ENCODE data around the gene PRKCA.

Gene PRKCA

DNA sequence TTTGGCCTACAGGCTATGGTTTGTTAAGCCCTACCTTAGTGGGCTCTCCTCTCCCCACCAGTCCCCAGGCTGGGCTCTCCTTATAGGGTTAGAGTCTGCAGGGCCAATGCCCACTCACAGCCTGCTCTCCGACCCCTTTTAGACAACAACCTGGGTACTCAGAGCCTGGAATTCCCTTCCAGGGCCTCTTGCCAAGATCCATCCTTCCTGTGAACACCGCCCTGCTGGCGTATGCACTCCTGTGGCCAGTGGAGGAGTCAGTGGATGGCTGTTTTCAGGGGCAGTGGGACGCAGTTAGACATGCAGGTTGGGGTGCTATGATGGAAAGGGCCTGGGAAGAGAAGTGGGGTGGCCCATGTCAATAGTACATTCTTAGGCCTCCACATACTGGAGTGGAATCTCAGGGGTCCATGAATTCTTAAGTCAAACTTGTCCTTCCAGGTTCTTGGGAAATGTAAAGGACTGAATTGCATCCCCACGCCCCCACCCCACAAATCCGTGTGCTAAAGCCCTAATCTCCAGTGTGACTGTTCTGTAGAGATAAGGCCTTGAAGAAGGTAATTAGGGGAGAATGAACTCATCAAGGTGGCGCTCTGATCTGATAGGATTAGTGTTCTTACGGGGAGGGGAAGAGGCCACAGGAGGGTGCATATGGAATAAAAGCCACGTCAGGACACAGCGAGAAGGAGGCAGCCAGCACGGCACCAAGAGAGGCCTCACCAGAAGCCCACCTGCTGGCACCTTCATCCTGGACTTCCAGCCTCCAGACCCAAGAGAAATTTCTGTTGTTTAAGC lies 450.9 kb downstream of the PRKCA start:
- Histone ChIP-seq H3K36me3 (ENCODE audit: control insufficient read depth, low read length) (no peaks in the 10 kb centered on the region), H3K27ac (ENCODE audit: low read depth, low read length) (no peak overlapping the region)

DNA sequence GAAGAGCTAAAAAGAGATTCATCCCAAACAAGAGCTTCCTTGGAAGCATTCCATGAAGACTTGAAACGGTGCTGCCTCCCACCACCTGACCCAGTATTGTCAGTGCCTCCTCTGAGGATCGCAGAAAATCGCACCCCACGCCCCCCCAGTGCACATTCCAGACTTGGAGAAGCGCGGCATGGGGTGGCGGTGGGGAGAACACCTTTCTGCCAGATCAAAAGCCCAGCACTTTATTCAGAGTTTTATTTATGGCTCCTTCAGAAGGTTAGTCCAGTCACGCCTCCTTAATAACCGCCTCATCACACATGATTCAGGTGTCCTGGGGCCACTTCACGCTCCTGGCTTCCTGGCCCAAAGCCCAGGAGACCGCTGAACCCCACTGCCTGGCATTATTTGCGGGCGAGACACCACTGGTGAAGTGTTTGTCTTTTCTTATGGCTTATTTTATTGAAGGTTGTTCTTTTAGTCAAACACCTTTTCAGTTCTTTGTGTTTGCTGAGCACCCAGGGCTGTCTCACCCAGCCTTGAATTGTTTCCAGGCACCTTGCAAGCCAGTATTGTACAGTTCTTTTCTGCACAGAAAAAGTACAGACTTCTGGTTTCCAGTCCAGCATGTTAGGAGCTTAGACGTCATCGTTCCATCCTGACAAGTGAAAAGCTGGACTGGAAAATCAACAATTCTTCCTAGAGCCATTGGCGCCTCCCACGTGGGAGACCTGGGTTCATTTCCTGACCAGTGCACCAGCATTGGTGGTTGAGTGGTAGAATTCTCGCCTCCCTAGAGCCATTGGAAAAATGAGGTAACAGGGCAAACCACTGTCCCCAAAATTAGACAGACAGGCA lies 452.9 kb downstream of the PRKCA start:
- TF ChIP-seq, protein P1, sequence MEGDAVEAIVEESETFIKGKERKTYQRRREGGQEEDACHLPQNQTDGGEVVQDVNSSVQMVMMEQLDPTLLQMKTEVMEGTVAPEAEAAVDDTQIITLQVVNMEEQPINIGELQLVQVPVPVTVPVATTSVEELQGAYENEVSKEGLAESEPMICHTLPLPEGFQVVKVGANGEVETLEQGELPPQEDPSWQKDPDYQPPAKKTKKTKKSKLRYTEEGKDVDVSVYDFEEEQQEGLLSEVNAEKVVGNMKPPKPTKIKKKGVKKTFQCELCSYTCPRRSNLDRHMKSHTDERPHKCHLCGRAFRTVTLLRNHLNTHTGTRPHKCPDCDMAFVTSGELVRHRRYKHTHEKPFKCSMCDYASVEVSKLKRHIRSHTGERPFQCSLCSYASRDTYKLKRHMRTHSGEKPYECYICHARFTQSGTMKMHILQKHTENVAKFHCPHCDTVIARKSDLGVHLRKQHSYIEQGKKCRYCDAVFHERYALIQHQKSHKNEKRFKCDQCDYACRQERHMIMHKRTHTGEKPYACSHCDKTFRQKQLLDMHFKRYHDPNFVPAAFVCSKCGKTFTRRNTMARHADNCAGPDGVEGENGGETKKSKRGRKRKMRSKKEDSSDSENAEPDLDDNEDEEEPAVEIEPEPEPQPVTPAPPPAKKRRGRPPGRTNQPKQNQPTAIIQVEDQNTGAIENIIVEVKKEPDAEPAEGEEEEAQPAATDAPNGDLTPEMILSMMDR (IDR thresholded peaks at IDR 0.05; ENCODE audit: low read depth, low read length, poor library complexity, severe bottlenecking) = no peak
- TF ChIP-seq EZH2phosphoT487 (IDR thresholded peaks at IDR 0.05; ENCODE audit: borderline replicate concordance, low read length) = no peak
- H3K27ac ChIP-seq (ENCODE audit: low read depth, low read length) = no peak overlapping the region
- no peaks in the 10 kb centered on the region for H3K27me3 ChIP-seq (ENCODE audit: control insufficient read depth, low read length)
- H3K4me1 ChIP-seq (ENCODE audit: control insufficient read depth, low read length) = no peaks in the 10 kb centered on the region
- no peaks in the 10 kb centered on the region for H3K79me2 ChIP-seq (ENCODE audit: control insufficient read depth, low read length)
- no peaks in the 10 kb centered on the region for H3K9me2 ChIP-seq (replicated peaks; ENCODE audit: control insufficient read depth, low read length)
- no peak overlapping the region for H3K4me3 ChIP-seq (ENCODE audit: low read length)
- no peaks in the 10 kb centered on the region for H4K20me1 ChIP-seq (ENCODE audit: control insufficient read depth, insufficient read depth, low read depth, low read length)
- H3K9me3 ChIP-seq (ENCODE audit: control insufficient read depth, insufficient read depth, low read length) = no peaks in the 10 kb centered on the region
- H3F3A ChIP-seq (ENCODE audit: control insufficient read depth, insufficient read depth) = no peaks in the 10 kb centered on the region
- H3K36me3 ChIP-seq (ENCODE audit: control insufficient read depth, low read length) = no peaks in the 10 kb centered on the region
- H3K4me2 ChIP-seq (ENCODE audit: low read length) = no peak overlapping the region

More for the DNA sequence above, 450.9 kb downstream of the PRKCA start:
- Histone ChIP-seq H3K27me3 (ENCODE audit: control insufficient read depth, low read length) (no peaks in the 10 kb centered on the region), H3K4me1 (ENCODE audit: control insufficient read depth, low read length) (no peaks in the 10 kb centered on the region), H3K9me2 (replicated peaks; ENCODE audit: control insufficient read depth, low read length) (no peaks in the 10 kb centered on the region), H3K4me2 (ENCODE audit: low read length) (no peak overlapping the region), H3K79me2 (ENCODE audit: control insufficient read depth, low read length) (no peaks in the 10 kb centered on the region), H3K4me3 (ENCODE audit: low read length) (no peak overlapping the region), H3K9me3 (ENCODE audit: control insufficient read depth, insufficient read depth, low read length) (no peaks in the 10 kb centered on the region), H4K20me1 (ENCODE audit: control insufficient read depth, insufficient read depth, low read depth, low read length) (no peaks in the 10 kb centered on the region), H3F3A (ENCODE audit: control insufficient read depth, insufficient read depth) (no peaks in the 10 kb centered on the region)
- TF ChIP-seq, protein P1 (IDR thresholded peaks at IDR 0.05; ENCODE audit: low read depth, low read length, poor library complexity, severe bottlenecking) = no peak
- no peak for TF ChIP-seq EZH2phosphoT487 (IDR thresholded peaks at IDR 0.05; ENCODE audit: borderline replicate concordance, low read length)

DNA sequence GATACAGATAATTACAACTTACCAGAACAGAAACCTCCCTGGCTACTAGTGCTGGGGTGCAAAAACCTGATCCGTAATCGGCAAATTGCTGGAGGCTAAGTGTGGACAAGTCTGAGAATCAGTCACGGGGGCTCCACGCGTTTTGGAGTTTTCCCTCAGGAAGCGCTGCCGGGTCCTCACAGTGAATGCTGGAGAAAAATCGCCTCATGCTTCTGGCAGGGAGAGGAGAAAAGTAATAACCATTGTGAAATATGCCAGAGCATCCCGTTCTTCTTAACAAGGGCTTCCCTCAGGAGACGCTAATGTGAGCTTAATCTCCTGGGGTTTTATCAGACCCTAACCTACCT lies 453.5 kb downstream of the PRKCA start:
- no peaks in the 10 kb centered on the region for H4K20me1 ChIP-seq (ENCODE audit: control insufficient read depth, insufficient read depth, low read depth, low read length)
- TF ChIP-seq, protein P1 (IDR thresholded peaks at IDR 0.05; ENCODE audit: low read depth, low read length, poor library complexity, severe bottlenecking) = no peak
- TF ChIP-seq EZH2phosphoT487 (IDR thresholded peaks at IDR 0.05; ENCODE audit: borderline replicate concordance, low read length) = no peak

More for the DNA sequence above, 453.5 kb downstream of the PRKCA start:
- H3K9me3 ChIP-seq (ENCODE audit: control insufficient read depth, insufficient read depth, low read length) = no peaks in the 10 kb centered on the region
- H3K27me3 ChIP-seq (ENCODE audit: control insufficient read depth, low read length) = no peaks in the 10 kb centered on the region
- H3K36me3 ChIP-seq (ENCODE audit: control insufficient read depth, low read length) = no peaks in the 10 kb centered on the region
- H3K4me3 ChIP-seq (ENCODE audit: low read length) = no peak overlapping the region
- H3K4me2 ChIP-seq (ENCODE audit: low read length) = no peak overlapping the region
- H3K27ac ChIP-seq (ENCODE audit: low read depth, low read length) = no peak overlapping the region
- H3F3A ChIP-seq (ENCODE audit: control insufficient read depth, insufficient read depth) = no peaks in the 10 kb centered on the region
- no peaks in the 10 kb centered on the region for H3K4me1 ChIP-seq (ENCODE audit: control insufficient read depth, low read length)
- no peaks in the 10 kb centered on the region for H3K79me2 ChIP-seq (ENCODE audit: control insufficient read depth, low read length)
- H3K9me2 ChIP-seq (replicated peaks; ENCODE audit: control insufficient read depth, low read length) = no peaks in the 10 kb centered on the region

All from DOHH2 (cell line).